Lung (tissue), 12 donors: Measurements from ENCODE around the gene COLEC11. TPM values are rescaled to one million over a fixed set of nuclear protein-coding genes. Genes with fewer than 3 reads are reported as not detected.

Experiments
- ATAC-seq: fragments of 200-7000 bp; cut with Tn5 transposase; one replicate; pipeline ENCODE4 v1.9.1; 2020; ENCODE audit warnings: moderate number of reproducible peaks; ENCODE audit not compliant: insufficient read depth, low FRiP score
- DNase-seq, 3 donors: peaks; one replicate each; pipeline ENCODE4 v3.0.0-alpha.2; 2013 to 2017
- H3K27ac ChIP-seq, 2 donors: one replicate each; pipeline ENCODE4 v1.5.1; 2013; ENCODE audit warnings: mild to moderate bottlenecking in 2 of 2, moderate library complexity in 2 of 2, control low read depth in 1 of 2, inconsistent platforms in 1 of 2, low read depth in 1 of 2, low read length in 1 of 2
- H3K27me3 ChIP-seq, 3 donors: one replicate each; pipeline ENCODE4 v1.5.1; 2013; ENCODE audit warnings: low read length in 2 of 3; ENCODE audit not compliant: control insufficient read depth in 3 of 3, insufficient read depth in 3 of 3
- H3K36me3 ChIP-seq, 4 donors: one replicate each; pipeline ENCODE4 v1.5.1; 2013; ENCODE audit warnings: low read length in 4 of 4, mild to moderate bottlenecking in 1 of 4, moderate library complexity in 1 of 4; ENCODE audit not compliant: control insufficient read depth in 4 of 4, insufficient read depth in 4 of 4
- H3K4me1 ChIP-seq, 5 donors: one replicate each; pipeline ENCODE4 v1.5.1; 2013; ENCODE audit warnings: low read length in 5 of 5, mild to moderate bottlenecking in 2 of 5, moderate library complexity in 1 of 5; ENCODE audit not compliant: control insufficient read depth in 5 of 5, insufficient read depth in 5 of 5
- H3K4me3 ChIP-seq: one replicate; pipeline ENCODE4 v1.5.1; 2013; ENCODE audit warnings: mild to moderate bottlenecking, control low read depth, moderate library complexity
- H3K9ac ChIP-seq, 2 donors: one replicate each; pipeline ENCODE4 v1.5.1; 2013; ENCODE audit warnings: low read length in 2 of 2, control low read depth in 1 of 2; ENCODE audit not compliant: insufficient read depth in 1 of 2
- H3K9me3 ChIP-seq, 4 donors: one replicate each; pipeline ENCODE4 v1.5.1; 2013; ENCODE audit warnings: low read length in 3 of 4, mild to moderate bottlenecking in 1 of 4, moderate library complexity in 1 of 4; ENCODE audit not compliant: control insufficient read depth in 4 of 4, insufficient read depth in 3 of 4
- WGBS, 2 donors: extraction: QIAGEN DNeasy Blood & Tissue Kit; methylation state at CpG; one replicate each; pipeline ENCODE4 v1.1.7; 2013; 5-methylcytosine and 5-hydroxymethylcytosine counted together
- polyA plus RNA-seq, 2 donors: library from polyadenylated mRNA; stranded (reverse); fragments of 200-250 nt; gene quantifications; one replicate each; pipeline ENCODE4 v1.2.1, GENCODE V29; 2013
- total RNA-seq, 2 donors: library from RNA; depleted of rRNA in 1 of 2; stranded (reverse); fragments of >200 nt in 1 of 2; gene quantifications; one replicate each; pipeline ENCODE4 v1.2.1, GENCODE V29; 2014 to 2021
- TF ChIP-seq, protein P1 (sequence below): IDR thresholded peaks from 2 replicates; pipeline ENCODE4 v1.5.1; 2012; ENCODE audit warnings: mild to moderate bottlenecking; ENCODE audit errors: control extremely low read depth, extremely low read depth
- donor health status: control.
- donor health status: control.
- donor health status: Bipolar disorder and iron deficiency.
- donor health status: healthy.
- donor health status: DM: yes; HTN: yes; CAD: no.

Gene COLEC11
- total and polyA plus RNA-seq, 4 donors = 0.71 to 3.7 (median 1.9) TPM

DNA sequence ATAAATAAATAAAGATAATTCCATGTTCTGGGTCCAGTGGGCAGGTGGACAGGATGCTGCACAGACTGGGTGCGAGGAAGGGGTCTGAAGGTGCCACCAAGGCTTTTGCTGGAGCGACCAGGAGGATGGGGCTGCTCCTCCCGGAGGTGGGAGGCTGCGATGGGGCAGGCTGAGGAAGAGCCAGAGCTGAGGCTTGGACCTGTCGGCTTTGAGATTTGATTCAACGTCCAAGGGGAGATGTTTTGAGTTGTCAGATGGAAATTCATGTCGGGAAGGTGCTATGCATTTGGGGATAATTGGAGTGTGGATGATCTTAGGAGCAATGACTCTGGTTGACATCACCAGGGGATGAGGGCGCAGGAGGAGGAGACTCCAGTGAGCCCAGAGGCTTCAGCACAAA lies 74.7 kb downstream of the COLEC11 start:
- Histone ChIP-seq H3K36me3 (no peaks in the 10 kb centered on the region), H3K27ac (no peak overlapping the region), H3K9me3 (peaks cover 0 to 2% (median 0%) of the 10 kb centered on the region in 4 donors), H3K27me3 (peaks cover 0 to 3% (median 2%) of the 10 kb centered on the region in 3 donors), H3K9ac (no peak overlapping the region), H3K4me3 (no peak overlapping the region), H3K4me1 (peaks cover 0 to 6% (median 3%) of the 10 kb centered on the region in 5 donors)
- no peak for ATAC-seq
- WGBS, 2 donors = 89 to 93% methylated on average over 8 of the region's 8 CpGs
- TF ChIP-seq, protein P1, sequence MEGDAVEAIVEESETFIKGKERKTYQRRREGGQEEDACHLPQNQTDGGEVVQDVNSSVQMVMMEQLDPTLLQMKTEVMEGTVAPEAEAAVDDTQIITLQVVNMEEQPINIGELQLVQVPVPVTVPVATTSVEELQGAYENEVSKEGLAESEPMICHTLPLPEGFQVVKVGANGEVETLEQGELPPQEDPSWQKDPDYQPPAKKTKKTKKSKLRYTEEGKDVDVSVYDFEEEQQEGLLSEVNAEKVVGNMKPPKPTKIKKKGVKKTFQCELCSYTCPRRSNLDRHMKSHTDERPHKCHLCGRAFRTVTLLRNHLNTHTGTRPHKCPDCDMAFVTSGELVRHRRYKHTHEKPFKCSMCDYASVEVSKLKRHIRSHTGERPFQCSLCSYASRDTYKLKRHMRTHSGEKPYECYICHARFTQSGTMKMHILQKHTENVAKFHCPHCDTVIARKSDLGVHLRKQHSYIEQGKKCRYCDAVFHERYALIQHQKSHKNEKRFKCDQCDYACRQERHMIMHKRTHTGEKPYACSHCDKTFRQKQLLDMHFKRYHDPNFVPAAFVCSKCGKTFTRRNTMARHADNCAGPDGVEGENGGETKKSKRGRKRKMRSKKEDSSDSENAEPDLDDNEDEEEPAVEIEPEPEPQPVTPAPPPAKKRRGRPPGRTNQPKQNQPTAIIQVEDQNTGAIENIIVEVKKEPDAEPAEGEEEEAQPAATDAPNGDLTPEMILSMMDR = no peak
- DNase-seq = no peak

DNA sequence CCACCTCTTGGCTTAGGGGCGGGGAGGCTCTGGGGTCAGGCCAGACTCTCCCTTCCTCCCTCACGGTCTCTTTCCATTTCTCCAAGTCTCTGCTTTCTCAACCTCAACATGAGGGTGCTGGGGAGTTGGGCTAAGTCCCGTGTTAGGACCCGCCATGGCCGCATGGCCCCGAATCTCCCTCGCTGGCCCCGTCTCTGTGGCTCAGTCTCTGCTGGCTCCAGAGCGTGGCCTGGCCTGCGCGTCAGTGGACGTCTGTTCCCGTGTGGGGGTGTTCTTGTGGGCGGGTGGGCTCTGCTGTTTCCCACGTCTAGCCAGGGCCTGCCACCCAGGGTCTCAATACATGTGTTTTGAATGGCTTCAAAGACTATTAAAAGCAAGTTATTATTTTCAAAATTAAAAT lies 75.5 kb downstream of the COLEC11 start:
- Histone ChIP-seq H3K27me3 (peaks cover 0 to 3% (median 2%) of the 10 kb centered on the region in 3 donors), H3K9me3 (peaks cover 0 to 2% (median 0%) of the 10 kb centered on the region in 4 donors), H3K4me3 (no peak overlapping the region), H3K4me1 (peaks cover 0 to 6% (median 3%) of the 10 kb centered on the region in 5 donors), H3K36me3 (no peaks in the 10 kb centered on the region), H3K27ac (no peak overlapping the region), H3K9ac (no peak overlapping the region)
- no peak for ATAC-seq
- WGBS, 2 donors = 92 to 94% methylated on average over 15 of the region's 15 CpGs
- TF ChIP-seq, protein P1 = no peak
- DNase-seq = no peak

DNA sequence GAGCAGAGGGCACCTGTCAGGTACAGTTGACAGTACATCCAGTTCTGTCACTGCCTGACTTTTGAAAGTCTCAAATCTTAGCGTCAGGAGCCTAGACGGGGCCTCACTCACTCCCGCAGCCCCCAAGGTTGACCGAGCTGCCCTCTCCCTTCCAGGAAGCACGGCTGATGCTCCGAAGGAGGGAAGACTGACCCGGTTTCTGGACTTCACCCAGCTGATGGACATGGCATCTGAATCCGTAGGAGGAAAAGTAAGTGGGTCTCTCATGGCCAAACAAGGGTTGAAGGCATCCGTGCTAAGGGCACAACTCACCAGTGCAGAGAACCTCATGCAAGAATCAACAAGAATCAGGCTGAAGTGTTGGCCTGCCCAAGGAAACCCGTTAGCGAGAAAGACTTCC lies 76.0 kb downstream of the COLEC11 start:
- TF ChIP-seq, protein P1 = no peak
- WGBS, 2 donors = 85 to 91% methylated on average over 11 of the region's 11 CpGs
- H3K4me3 ChIP-seq = no peak overlapping the region
- H3K27ac ChIP-seq = no peak overlapping the region
- H3K9me3 ChIP-seq = peaks cover 0 to 2% (median 0%) of the 10 kb centered on the region in 4 donors
- H3K36me3 ChIP-seq = no peaks in the 10 kb centered on the region
- peaks cover 0 to 6% (median 3%) of the 10 kb centered on the region in 5 donors for H3K4me1 ChIP-seq
- ATAC-seq (no peak), DNase-seq (no peak)
- no peak overlapping the region for H3K9ac ChIP-seq
- peaks cover 0 to 3% (median 2%) of the 10 kb centered on the region in 3 donors for H3K27me3 ChIP-seq
